ENCODE results near the gene FHIP1A.

FHIP1A gene

DNA sequence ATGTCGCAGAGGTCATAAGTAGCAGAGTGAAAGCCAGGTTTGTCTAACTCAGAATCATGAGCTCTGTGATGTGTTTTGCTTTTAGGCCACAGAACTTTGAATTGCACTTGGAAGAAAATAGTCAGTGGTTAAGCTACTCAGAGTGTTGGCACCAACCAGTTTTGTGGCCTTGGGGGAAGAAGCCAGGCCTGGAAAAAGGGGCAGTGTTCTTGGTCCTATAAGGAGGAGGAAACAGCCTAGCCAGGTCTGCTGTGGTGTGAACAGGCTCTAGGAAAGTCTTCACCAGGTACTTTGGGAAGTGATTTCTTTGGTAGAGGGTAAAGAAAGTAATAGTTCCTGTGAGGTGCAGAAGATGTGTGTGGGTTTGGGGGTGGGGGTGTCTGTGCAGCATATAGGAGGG lies 49.2 kb downstream of the FHIP1A start:
- DNase-seq (ENCODE audit: insufficient read length, low spot score), result no peak
- FAIRE-seq, result no peak
- TF ChIP-seq POLR2A (IDR thresholded peaks at IDR 0.05; ENCODE audit: low read depth, low read length), result no peak
